Stimulated activated CD8-positive, alpha-beta memory T cell treated with anti-CD3 and anti-CD28 coated beads, Interleukin-4, amount 100 ng/mL, for 4 hours (primary cell): ENCODE results near the gene SIVA1.

Experiments used
- DNase-seq, 2 donors: peaks; one replicate each; pipeline ENCODE4 v3.0.0-alpha.2; 2020; ENCODE audit warnings: low read depth in 2 of 2, low spot score in 1 of 2

The SIVA1 gene

GRCh38 chr14:104752735-104753527, at the start of gene SIVA1:
Gene SIVA1, plus strand, starts transcription at chr14:104753147. Its CDS starts 55 bp downstream, at chr14:104753202.
- DNase-seq, result peak; percentile 97 to 99

GRCh38 chr14:104703269-104703668, 49.7 kb upstream of the SIVA1 start:
- no peak for DNase-seq

GRCh38 chr14:104704252-104704651, 48.7 kb upstream of the SIVA1 start:
- no peak for DNase-seq

- no peak for DNase-seq
Measured at GRCh38 chr14:104705340-104706047, 47.5 kb upstream of the SIVA1 start.

GRCh38 chr14:104706733-104707607, 46.0 kb upstream of the SIVA1 start:
- DNase-seq, result no peak

GRCh38 chr14:104707608-104708595, 45.0 kb upstream of the SIVA1 start:
- no peak for DNase-seq

GRCh38 chr14:104708606-104709268, 44.2 kb upstream of the SIVA1 start:
- peak; percentile 34 to 53 for DNase-seq

GRCh38 chr14:104709387-104710039, 43.4 kb upstream of the SIVA1 start:
- DNase-seq, result no peak

- DNase-seq, result no peak
Measured at GRCh38 chr14:104710071-104710735, 42.7 kb upstream of the SIVA1 start.

- no peak for DNase-seq
Measured at GRCh38 chr14:104712881-104713734, 39.8 kb upstream of the SIVA1 start.

GRCh38 chr14:104714066-104714465, 38.9 kb upstream of the SIVA1 start:
- DNase-seq, result no peak

GRCh38 chr14:104714681-104715080, 38.3 kb upstream of the SIVA1 start:
- no peak for DNase-seq

- no peak for DNase-seq
Measured at GRCh38 chr14:104715416-104715815, 37.5 kb upstream of the SIVA1 start.

- DNase-seq, result no peak
Measured at GRCh38 chr14:104715871-104716270, 37.1 kb upstream of the SIVA1 start.

- no peak for DNase-seq
Measured at GRCh38 chr14:104717137-104717536, 35.8 kb upstream of the SIVA1 start.

GRCh38 chr14:104717646-104718045, 35.3 kb upstream of the SIVA1 start:
- DNase-seq, result no peak

GRCh38 chr14:104718147-104718546, 34.8 kb upstream of the SIVA1 start:
- no peak for DNase-seq

GRCh38 chr14:104718871-104719270, 34.1 kb upstream of the SIVA1 start:
- DNase-seq, result no peak
